ENCODE measurements around the gene NR1H4. TPM values are rescaled to one million over a fixed set of nuclear protein-coding genes. Genes with fewer than 3 reads are reported as not detected.
"Not testable (repeated sequence)": the region's sequence is repeated elsewhere in the genome, so short reads cannot be mapped to it uniquely, and the experiment has no call there.

The NR1H4 gene
- total RNA-seq, 1 donor from 2014 or later, result not detected

DNA sequence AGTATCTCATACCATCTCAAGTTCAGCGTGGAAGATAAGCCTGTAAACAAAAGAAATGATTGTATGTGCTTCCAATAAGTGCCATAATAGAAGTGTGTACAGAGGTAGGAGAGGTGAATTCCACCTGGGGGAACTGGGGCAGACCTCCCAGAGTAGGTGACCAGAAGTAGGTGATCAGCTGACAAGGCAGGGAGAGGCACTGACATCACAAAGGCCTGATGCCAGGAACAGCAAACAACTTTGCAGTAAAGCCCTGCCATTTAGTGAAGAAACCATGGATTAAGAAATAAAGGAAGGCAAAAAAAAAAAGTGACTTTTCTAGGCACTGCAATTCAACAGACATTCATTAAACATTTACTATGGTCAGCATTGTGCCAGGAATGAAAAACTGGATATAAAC is 31.1 kb downstream of the NR1H4 start:
- FAIRE-seq, result no peak

GRCh38 chr12:100508751-100509150 is 35.1 kb downstream of the NR1H4 start:
- no peak for DNase-seq (ENCODE audit: low spot score in 2 of 2)
- no peak for FAIRE-seq

More for the DNA sequence above, 31.1 kb downstream of the NR1H4 start:
- DNase-seq (ENCODE audit: low spot score in 2 of 2), result no peak

- FAIRE-seq, result no peak
- DNase-seq (ENCODE audit: low spot score in 2 of 2), result no peak
Measured at GRCh38 chr12:100512692-100513091, 39.0 kb downstream of the NR1H4 start.

DNA sequence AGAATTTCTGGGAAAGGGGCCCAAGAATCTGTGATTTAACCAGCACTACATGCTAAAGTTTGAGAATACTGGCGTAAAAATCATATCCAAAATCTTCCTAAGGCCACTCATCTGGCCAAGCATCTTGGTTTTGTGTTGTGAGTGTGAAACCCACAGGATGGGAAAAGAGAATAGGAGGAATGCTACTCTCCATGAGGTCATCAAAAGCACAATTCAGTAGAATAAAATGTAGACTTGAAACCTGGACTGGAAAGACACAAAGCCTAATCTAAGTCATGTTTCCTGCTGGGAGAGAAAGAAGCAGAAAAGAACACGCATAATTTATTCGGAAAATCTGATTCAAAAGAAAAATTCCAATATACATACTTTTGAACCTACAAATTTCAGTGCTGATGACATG is 42.3 kb downstream of the NR1H4 start:
- DNase-seq (ENCODE audit: low spot score in 2 of 2) (no peak), FAIRE-seq (no peak)

DNA sequence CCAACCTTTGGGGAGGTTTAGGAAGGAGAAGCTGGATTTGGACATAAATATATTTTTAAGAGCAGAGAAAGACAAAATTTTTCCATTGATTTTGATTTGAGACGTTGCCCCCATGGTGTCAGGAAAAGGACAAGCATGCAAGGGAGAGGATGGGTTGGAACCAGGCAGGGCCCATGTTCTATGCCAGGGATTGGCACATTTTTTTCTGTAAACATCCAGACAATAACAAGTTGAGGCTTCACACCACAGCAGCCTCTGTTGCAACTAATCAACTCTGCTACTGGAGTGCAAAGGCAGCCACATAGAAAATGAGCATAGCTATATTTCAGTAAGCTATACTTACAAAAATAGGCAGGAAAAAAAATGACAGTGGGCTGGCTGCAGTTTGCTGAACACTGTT is 44.7 kb downstream of the NR1H4 start:
- FAIRE-seq, result no peak
- DNase-seq (ENCODE audit: low spot score in 2 of 2), result no peak

DNA sequence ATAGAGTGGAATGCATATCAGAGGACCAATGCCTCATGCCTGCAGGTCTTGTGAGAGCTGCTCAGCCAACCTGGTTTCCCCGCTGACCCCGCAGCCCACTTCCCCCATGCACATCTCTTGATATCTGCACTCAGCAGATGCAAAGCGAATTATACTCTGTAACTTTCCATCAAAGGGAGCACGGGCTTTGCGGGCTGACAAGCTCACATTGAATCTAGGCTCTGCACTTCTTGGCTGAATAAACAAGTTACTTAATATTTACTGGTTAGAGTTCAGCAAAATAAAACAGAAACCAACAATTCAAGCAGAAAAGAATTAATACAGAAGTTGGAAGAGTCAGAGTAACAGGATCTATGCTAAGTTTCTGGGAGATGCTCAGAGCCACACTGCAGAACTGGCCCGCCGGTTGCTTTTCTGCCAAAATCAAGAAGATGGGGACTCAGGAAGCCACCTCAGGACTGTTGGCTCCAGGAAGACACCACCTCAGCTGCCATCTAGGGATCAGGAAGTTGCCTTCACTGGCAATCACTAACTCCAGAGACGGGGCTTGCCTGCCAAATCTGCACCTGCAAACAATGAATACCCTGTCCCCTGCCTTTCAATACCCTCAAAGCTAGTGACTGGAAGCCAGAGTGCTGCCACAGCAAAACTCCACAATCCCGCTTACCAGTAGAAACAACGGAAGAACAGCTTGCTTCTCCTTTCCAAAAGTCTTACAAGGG is 46.5 kb downstream of the NR1H4 start:
- FAIRE-seq (no peak), DNase-seq (ENCODE audit: low spot score in 2 of 2) (no peak)

DNA sequence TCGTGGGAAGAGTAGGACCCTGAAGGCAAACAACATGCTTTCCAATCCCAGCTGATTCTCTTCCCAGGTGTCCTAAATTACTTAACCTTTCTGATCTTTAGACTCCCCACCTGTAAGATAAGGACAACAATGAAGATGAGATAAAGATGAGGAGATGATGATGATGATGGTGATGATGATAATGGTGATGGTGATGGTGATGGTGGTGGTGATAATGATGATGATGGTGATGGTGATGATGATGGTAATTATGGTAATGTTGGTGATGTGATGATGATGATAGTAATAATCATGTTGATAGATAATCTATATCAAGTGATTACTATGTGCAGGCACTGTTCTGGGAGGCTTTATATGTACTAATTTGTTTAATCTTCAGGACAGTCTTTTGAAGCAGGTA is 48.3 kb downstream of the NR1H4 start:
- FAIRE-seq, result no peak
- DNase-seq (ENCODE audit: low spot score in 2 of 2), result no peak

GRCh38 chr12:100528034-100528433 is 54.4 kb downstream of the NR1H4 start:
- no peak for DNase-seq (ENCODE audit: low spot score in 2 of 2)
- FAIRE-seq, result no peak

- DNase-seq (ENCODE audit: low spot score in 2 of 2), result no peak
Measured at GRCh38 chr12:100528471-100529127, 54.9 kb downstream of the NR1H4 start.

DNA sequence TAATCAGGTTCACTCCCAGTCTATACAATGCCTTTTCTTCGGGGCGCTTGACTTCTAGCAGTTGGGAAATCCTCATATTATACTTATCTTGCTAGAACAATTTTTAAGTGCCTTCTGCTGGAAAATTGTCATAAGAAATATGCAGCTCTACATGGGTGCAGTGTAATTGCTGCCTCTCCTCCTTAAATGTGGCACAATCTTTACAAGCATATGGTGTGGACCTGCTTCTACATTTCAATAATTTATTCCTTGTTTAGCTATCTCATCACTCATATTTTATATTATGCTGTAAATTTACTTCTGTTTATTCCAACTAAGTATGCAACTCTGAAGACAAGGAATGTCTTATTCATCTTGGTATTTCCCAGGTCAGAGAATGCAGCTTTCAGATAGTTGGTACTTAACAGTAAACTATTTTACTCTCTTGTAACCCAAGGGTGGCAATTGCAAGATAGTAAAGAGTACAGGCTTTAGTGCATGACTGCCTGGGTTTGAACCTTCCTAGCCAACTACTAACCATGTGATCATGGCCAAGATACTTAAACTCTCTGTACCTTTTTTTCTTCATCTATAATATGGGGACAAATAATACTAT is 56.2 kb downstream of the NR1H4 start:
- no peak for FAIRE-seq
- DNase-seq (ENCODE audit: low spot score in 2 of 2), result no peak

More at GRCh38 chr12:100528471-100529127, 54.9 kb downstream of the NR1H4 start:
- FAIRE-seq, result no peak

DNA sequence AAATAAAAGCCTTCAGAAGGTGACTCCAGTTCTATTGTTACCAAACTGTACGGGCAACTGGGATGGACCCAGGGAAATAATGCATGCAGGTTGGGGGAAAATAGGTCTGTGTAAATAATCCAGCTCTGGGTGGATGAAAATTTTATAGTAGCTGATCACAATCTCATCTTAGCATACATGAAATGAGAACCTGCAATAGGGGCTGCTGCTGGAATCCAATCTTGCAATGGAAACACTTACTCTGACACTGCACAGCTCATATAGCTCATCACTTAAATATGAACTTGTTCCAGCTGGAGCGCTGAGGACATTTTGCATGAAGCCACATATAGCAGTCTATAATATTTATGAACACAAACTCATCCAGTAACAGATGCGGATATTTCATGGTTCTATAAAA is 59.7 kb downstream of the NR1H4 start:
- DNase-seq (ENCODE audit: low spot score in 2 of 2), result no peak
- no peak for FAIRE-seq

DNA sequence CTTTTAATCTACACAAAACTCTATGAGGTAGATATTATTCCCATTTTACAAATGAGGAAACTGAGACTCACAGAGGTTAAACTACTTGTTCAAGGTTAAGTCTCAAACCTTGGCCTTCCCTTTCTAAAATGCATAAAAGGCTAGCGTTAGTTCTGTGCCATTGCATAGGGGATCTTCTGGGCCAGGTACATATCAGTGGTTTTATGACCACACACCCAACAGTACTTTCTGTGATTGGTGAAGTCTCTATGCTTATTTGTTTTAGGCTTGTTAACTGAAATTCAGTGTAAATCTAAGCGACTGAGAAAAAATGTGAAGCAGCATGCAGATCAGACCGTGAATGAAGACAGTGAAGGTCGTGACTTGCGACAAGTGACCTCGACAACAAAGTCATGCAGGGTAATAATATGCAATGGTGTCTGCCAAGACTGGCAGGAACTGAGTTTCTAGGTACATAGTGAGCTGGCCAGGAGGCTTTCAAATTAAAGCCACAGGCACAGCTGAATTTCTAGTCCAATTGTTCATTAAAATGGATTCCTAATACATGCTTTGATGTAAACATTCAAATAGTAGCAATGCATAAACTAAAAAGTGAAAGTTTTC is 61.1 kb downstream of the NR1H4 start:
- no peak for FAIRE-seq
- DNase-seq (ENCODE audit: low spot score in 2 of 2), result no peak

GRCh38 chr12:100539202-100539601 is 65.5 kb downstream of the NR1H4 start:
- DNase-seq (ENCODE audit: low spot score in 2 of 2), result no peak

DNA sequence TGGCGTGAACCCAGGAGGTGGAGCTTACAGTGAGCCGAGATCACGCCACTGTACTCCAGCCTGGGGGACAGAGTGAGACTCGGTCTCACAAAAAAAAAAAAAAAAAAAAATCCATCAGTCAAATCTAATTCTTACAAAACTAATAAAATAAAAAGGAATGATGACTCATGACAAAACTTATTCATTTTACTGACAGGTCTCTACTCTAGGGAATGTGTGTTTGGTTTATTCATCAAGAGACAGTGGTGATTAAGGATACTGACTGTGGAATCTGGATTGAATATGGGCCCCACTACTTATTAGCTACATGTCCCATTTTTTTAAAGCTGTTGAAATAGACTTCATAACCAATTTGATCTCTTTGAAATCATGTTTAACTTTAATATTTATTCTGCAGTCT is 70.5 kb downstream of the NR1H4 start:
- no peak for DNase-seq (ENCODE audit: low spot score in 2 of 2)
- FAIRE-seq, result no peak

More at GRCh38 chr12:100539202-100539601, 65.5 kb downstream of the NR1H4 start:
- FAIRE-seq, result no peak

- FAIRE-seq, result no peak
- no peak for DNase-seq (ENCODE audit: low spot score in 2 of 2)
Measured at GRCh38 chr12:100545092-100545491, 71.4 kb downstream of the NR1H4 start.

DNA sequence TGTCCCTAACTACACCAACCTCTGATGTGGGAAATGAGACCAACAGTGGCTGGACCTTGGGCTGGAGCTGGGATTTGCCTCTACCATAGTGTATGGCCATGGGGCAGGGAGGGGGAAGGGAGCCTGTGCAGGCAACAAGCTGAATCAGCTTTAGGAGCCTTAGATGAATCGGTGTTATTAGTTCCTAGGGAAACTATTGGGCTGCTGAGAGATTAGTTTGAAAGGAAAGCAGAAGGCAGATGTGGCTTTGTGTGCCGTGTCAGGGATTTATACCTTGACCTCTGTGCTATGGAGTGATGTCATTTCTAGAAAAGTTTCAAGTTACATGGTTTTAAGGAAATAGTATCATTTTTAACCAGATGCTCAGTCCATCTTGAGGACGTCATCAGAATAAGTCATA is 80.3 kb downstream of the NR1H4 start:
- DNase-seq (ENCODE audit: low spot score in 2 of 2) (no peak), FAIRE-seq (no peak)

- DNase-seq (ENCODE audit: low spot score in 2 of 2), result peak; percentile 53 to 56
- peak; percentile 98 for FAIRE-seq
Measured at GRCh38 chr12:100554608-100555077, 81.0 kb downstream of the NR1H4 start.

DNA sequence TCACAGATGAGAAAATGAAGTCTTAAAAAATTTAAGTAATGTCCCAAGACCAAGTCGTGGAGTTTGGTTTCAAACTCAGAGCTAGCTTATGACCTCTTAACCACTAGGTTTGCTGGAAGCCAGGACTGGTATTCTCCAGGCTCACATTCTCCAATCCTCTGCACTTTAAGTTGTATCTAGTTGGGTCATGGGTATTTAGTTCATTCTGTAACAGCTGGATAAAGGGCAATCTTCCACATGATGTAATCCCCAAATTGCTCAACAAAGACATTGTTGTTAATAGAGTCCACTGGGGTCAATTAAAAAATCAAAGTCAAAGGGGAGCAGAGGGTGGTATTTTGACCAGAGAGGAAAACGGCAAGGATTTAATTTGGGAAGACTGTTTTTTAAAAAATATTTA is 82.1 kb downstream of the NR1H4 start:
- FAIRE-seq (no peak), DNase-seq (ENCODE audit: low spot score in 2 of 2) (no peak)

DNA sequence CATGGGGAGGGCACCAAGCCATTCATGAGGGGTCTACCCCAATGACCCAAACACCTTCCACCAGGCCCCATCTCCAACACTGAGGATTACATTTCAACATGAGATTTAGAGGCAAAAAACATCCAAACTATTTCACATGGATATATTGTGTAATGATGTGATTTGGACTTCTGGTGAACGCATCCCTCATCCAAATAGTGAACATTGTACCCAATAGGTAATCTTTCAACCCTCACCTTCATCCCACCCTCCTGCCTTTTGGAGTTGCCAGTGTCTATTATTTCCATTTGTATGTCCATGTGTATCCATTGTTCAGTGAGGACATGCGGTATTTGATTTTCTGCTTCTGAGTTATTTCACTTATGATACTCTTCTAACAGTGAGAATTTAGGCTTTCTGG is 83.7 kb downstream of the NR1H4 start:
- DNase-seq (ENCODE audit: low spot score in 2 of 2) (no peak), FAIRE-seq (no peak)

GRCh38 chr12:100559261-100559660 is 85.6 kb downstream of the NR1H4 start:
- not testable (repeated sequence) for DNase-seq (ENCODE audit: low spot score in 2 of 2); FAIRE-seq

DNA sequence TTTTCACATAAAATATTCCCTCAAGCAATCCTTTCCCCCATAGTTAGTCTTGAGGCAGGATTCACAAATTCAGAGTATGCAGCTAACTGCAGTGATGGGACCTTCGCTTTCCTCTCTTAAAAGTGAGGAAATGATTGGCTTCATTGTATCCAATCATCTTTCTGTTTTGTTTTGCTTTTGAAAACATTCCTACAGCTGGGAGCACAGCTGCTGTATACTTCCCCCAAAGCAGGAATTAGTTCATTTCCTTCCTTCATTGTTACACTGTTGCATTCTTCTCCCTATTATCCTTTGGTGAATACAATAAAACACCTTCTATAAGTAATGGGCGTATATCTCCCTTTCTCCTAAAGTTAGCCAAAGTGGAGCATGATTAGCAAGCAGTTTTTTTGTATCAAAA is 90.4 kb downstream of the NR1H4 start:
- no peak for FAIRE-seq
- DNase-seq (ENCODE audit: low spot score in 2 of 2), result no peak

Data from frontal cortex (tissue), 4 donors.